ENCODE data around the gene CABLES1.
A peak's percentile ranks its signal among the peaks of the same experiment; 100 is the strongest.

CABLES1 gene

DNA sequence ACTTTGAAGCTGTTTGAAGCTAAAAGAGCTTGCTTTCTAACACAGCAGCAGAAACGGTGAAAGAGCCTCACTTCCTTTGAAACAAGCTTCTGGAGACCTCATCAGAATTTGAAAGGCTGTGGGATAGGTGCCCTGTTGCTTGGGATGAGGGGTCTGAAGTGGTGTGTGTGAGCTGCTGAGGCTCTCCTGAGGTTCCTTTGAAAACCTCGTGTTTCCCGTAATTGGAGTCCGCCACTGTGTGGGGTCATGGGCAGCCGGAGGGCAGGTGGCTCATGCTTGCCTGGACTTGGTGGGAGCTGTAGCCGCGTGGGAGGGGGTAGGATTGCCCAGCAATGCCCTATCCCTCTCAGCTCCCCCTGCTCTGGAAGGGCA, 34.4 kb downstream of the CABLES1 start:
- ATAC-seq: no peak
- no peak for DNase-seq

GRCh38 chr18:23170137-23170536, 34.9 kb downstream of the CABLES1 start:
- no peak for DNase-seq
- no peak for ATAC-seq

DNA sequence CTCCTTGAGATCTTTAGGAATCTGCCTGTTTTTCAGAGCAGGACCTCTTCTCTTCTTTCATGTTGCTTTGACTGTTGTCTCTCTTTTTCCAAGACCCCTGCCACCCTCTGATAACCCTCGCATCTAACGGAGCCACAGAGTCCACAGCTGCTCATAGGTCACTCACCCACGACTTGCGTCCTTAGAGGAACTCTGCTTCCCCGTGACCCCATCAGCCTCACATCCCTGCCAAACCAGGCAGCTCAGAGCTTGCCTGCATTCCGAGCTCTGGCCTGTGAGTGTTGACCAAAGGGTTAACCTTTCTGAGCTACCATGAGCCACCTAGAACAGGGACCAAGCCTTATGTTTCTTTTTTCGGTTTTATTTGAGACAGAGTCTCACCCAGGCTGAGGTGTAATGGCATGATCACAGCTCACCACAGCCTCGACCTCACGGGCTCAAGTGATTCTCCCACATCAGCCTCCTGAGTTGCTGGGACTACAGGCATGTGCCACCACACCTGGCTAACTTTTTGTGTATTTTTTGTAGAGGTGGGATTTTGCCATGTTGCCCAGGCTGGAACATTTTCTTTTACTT, 36.4 kb downstream of the CABLES1 start:
- ATAC-seq: no peak
- no peak for DNase-seq

GRCh38 chr18:23172591-23173380, 37.5 kb downstream of the CABLES1 start:
- ATAC-seq (no peak), DNase-seq (no peak)

DNA sequence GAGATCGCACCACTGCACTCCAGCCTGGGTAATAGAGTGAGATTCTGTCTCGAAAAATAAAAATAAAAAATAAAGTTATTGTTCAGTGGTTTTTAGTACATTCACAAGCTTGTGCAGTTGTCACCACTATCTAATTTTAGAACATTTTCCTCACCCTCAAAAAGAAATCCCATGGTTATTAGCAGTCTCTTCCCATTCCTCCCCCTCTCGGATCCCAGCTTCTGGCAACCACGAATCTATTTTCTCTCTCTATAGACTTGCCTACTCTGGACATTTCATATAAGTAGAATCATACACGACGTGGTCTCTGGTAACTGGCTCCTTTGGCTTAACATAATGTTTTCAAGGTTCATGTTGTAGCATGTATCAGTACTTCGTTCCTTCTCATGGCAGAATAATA, 38.6 kb downstream of the CABLES1 start:
- no peak for DNase-seq
- ATAC-seq: no peak

GRCh38 chr18:23176701-23177432, 41.6 kb downstream of the CABLES1 start:
- DNase-seq (no peak), ATAC-seq (no peak)

GRCh38 chr18:23177433-23178072, 42.3 kb downstream of the CABLES1 start:
- DNase-seq (no peak), ATAC-seq (no peak)

DNA sequence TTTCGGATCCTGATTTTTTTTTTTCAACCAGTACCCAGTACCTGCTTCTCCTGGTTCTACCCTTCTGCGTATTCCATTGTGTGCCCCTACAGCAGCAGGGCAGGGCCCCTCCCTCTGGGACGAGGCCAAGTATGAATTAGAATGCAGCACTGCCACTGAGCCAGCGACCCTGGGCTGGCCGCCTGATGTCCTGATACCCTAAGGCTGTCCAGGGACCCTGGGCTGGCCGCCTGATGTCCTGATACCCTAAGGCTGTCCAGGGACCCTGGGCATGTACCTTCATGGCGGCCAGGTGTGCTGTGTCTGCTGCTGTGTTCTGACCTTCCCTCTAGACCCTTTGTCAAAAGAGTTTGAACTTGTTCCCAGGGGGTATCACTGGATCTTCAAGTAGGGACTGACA, 42.9 kb downstream of the CABLES1 start:
- no peak for DNase-seq
- no peak for ATAC-seq

GRCh38 chr18:23178661-23179081, 43.4 kb downstream of the CABLES1 start:
- no peak for ATAC-seq
- no peak for DNase-seq

GRCh38 chr18:23179416-23179815, 44.1 kb downstream of the CABLES1 start:
- no peak for DNase-seq

GRCh38 chr18:23181547-23181946, 46.3 kb downstream of the CABLES1 start:
- ATAC-seq (no peak), DNase-seq (no peak)

More at GRCh38 chr18:23179416-23179815, 44.1 kb downstream of the CABLES1 start:
- ATAC-seq: peak; percentile 19

DNA sequence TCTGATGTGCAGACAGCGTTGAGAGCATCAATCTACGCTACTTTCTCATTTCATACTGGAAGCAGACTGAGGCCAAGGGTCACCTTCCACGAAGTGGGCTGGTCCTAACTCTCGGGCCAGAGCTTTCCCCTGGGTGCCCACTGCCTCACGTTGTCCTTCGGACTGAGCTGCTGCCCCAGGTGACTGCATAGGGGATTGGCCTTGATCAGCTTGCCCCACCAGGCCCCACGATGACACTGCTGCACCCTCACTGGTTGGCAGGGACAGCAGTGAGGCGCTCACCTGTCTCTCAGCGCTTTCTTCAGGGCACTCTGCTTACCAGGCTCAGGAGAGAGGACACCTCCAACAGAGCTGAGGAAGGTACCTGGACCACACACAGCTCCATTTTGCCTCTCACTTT, 47.3 kb downstream of the CABLES1 start:
- DNase-seq: no peak
- no peak for ATAC-seq

DNA sequence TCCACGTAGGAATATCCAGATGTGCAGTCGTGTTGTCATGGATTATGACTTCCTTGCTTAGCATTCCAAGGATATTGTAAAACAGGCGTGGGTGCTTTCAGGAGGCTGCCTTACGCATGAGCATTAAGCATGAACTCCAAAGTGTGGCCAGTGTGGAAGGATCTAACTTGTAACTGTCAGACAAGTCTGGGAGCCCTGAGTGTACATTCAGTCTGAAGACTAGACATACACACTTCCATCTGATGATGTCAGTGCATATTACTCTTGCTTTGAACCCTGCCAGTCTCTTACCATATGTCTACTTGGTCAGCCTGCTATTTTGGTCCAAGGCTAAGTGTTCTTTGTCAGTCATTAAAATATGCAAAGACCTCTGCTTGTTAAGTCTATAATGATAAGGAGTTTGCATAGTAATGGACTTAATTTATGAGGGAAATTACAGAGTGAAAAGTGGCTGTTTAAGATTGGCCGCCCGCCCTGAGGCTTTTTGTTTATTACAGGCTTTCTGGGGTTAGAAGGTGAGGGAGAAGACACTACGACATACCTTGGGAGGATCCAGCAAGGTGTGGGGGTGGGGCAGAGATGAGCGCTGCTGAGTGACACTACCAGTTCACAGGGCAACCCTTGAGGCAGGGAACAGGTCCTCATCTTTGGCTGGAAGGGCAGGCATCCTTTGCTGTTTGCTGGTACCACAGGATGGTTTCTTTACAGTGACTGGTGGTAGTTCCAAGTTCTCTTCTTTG, 48.3 kb downstream of the CABLES1 start:
- ATAC-seq: no peak
- DNase-seq: no peak

DNA sequence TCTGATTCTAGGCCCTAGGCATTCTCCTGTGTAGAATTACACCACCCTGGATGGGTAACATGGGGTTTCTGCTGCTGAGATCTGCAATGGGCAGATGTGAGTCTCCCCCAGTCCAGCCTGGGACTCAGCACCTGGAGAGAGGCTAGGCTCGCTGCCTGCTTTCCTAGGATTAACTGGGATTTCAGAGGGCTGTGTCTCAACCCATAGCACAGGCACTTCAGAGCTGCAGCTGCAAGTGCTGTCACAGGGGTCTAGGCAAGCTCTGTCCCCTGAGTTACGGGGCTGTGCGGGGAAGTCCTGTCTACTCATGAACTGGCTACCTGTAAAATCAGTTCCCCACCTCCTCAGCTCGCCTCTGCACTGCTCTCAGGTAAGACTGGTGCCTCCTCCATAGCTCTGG, 51.5 kb downstream of the CABLES1 start:
- DNase-seq: no peak
- ATAC-seq: no peak

GRCh38 chr18:23188068-23188760, 52.9 kb downstream of the CABLES1 start:
- DNase-seq (no peak), ATAC-seq (no peak)

GRCh38 chr18:23189099-23189498, 53.8 kb downstream of the CABLES1 start:
- no peak for ATAC-seq
- DNase-seq: no peak

DNA sequence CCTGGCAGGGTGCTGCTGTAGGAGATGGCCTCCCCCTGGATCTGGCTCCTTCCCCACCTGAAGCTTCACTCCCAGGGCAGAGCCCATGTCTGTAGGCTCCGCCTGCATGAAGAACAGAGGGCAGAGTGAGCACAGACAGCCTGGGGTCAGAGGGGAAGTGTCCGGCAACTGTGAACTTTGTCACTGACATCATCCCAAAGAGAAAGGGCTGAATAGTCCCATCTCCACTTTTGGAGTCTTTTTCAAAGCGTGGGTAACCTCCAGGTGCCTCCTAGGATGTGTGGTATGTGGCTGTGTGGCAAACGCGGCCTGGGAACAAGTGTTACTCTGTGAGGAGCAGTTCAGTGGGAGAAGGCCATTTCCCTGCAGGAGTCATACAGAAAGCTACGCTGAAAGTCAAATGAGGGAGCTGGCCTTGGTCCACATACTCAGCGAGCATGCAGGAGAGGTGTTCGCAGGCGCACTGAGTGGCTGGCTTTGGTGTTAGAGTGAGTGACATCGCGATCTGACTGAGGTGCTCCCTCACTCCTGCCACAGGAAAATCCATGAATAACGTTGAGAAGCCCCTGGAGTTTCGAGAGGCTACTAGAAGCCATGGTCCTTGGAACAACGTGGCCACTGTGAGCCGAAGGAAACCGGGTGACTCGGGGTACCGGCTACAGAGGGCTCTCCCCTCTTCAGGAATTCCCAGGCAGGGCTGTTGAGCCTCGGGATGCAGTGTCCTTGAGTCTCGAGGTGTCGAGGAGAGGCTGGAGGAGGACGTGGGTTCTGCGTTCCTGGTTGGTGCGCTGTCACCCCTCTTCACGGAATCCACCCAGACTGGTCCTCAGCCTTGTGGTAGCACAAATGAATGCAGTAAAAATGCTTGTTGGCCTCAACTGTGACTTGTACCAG, 54.7 kb downstream of the CABLES1 start:
- ATAC-seq (no peak), DNase-seq (no peak)

- ATAC-seq (no peak), DNase-seq (no peak)
Measured at GRCh38 chr18:23191232-23191631, 55.9 kb downstream of the CABLES1 start.

DNA sequence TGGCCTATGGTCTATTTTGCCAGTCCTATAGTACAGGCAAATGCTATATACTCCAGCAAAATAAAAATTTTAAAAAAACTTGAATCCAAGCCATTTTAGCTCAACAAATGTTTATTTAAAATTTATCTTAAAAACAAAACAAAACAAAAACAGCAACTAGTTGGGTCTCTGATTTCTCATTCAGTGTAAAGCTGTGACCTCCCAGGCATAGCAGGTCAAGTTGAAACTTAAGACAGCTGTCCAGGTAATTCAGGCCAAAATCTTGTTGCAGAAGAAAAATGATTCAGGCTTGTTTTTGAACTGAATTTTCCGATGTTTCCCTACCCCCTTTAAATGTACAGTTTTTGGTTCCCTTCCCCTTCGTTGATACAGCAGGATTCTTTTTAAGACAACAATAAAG, 58.5 kb downstream of the CABLES1 start:
- no peak for DNase-seq
- ATAC-seq: no peak

All from stimulated activated naive CD8-positive, alpha-beta T cell treated with anti-CD3 and anti-CD28 coated beads, Interleukin-15, Interleukin-2, amounts not matched to agents 100 U/mL and 50 U/mL, for 24 hours (primary cell).